ENCODE data around the gene LRRC53.

- TF ChIP-seq, protein P1, sequence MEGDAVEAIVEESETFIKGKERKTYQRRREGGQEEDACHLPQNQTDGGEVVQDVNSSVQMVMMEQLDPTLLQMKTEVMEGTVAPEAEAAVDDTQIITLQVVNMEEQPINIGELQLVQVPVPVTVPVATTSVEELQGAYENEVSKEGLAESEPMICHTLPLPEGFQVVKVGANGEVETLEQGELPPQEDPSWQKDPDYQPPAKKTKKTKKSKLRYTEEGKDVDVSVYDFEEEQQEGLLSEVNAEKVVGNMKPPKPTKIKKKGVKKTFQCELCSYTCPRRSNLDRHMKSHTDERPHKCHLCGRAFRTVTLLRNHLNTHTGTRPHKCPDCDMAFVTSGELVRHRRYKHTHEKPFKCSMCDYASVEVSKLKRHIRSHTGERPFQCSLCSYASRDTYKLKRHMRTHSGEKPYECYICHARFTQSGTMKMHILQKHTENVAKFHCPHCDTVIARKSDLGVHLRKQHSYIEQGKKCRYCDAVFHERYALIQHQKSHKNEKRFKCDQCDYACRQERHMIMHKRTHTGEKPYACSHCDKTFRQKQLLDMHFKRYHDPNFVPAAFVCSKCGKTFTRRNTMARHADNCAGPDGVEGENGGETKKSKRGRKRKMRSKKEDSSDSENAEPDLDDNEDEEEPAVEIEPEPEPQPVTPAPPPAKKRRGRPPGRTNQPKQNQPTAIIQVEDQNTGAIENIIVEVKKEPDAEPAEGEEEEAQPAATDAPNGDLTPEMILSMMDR (IDR thresholded peaks at IDR 0.05; ENCODE audit: low read depth, low read length, poor library complexity, severe bottlenecking): no peak
- no peak for TF ChIP-seq EZH2phosphoT487 (IDR thresholded peaks at IDR 0.05; ENCODE audit: borderline replicate concordance, low read length)
Observed at GRCh38 chr1:74423471-74423870, 88.9 kb downstream of the LRRC53 start.
